Sciatic nerve (tissue), 2 donors: ENCODE results near the gene ADAMTSL2. TPM values are rescaled to one million over a fixed set of nuclear protein-coding genes. Genes with fewer than 3 reads are reported as not detected.

Experiments used
- ATAC-seq: fragments of 200-7000 bp; cut with Tn5 transposase; one replicate; pipeline ENCODE4 v1.9.1; 2020; ENCODE audit warnings: mild to moderate bottlenecking, moderate library complexity
- DNase-seq: peaks from one replicate; pipeline ENCODE4 v3.0.0-alpha.2; 2020; ENCODE audit warnings: low spot score
- intact Hi-C: fragments of 100-400 bp; cut with DNase I; formaldehyde crosslinking; loops from one replicate; pipeline ENCODE4 v1.14.2; 2022
- total RNA-seq: library from RNA; stranded (reverse); fragmentation: NEBNext Ultra II Directional; extraction: Animal tissue kit (Norgen Biotek cat#: 25700); gene quantifications from one replicate; pipeline ENCODE4 v1.2.1, GENCODE V29; 2021
- donor health status: DM: no; HTN: no; CAD: no.
- donor health status: DM: no; HTN: no; CAD: no.

The ADAMTSL2 gene
- total RNA-seq, 1 donor from 2014 or later = 22.3 TPM

- no peak for DNase-seq
- no peak for ATAC-seq
- intact Hi-C loops = no loop called here
These were observed 71.6 kb downstream of the ADAMTSL2 start for GRCh38 chr9:133605856-133606707.

GRCh38 chr9:133606708-133607025 lies 72.2 kb downstream of the ADAMTSL2 start:
- ATAC-seq (no peak), DNase-seq (no peak)
- intact Hi-C loops = no loop called here

- ATAC-seq = no peak
- no peak for DNase-seq
- intact Hi-C loops = no loop called here
These were observed 72.9 kb downstream of the ADAMTSL2 start for GRCh38 chr9:133607381-133607780.

GRCh38 chr9:133607976-133608375 lies 73.5 kb downstream of the ADAMTSL2 start:
- intact Hi-C loops = no loop called here
- DNase-seq = no peak
- no peak for ATAC-seq

- intact Hi-C loops = no loop called here
- ATAC-seq (no peak), DNase-seq (no peak)
These were observed 73.9 kb downstream of the ADAMTSL2 start for GRCh38 chr9:133608382-133608781.

- ATAC-seq = no peak
- intact Hi-C loops = no loop called here
These were observed 74.4 kb downstream of the ADAMTSL2 start for GRCh38 chr9:133608889-133609288.

GRCh38 chr9:133609311-133610098 lies 75.0 kb downstream of the ADAMTSL2 start, which contains the start of gene FAM163B:
TSS of gene FAM163B (minus strand) at chr9:133609389. CDS start at chr9:133580223, 29,166 bp downstream.
- intact Hi-C loops = no loop called here
- ATAC-seq (peak; percentile 77), DNase-seq (no peak)

More at GRCh38 chr9:133608889-133609288, 74.4 kb downstream of the ADAMTSL2 start:
- DNase-seq = no peak

GRCh38 chr9:133610845-133611244 lies 76.3 kb downstream of the ADAMTSL2 start:
- ATAC-seq (no peak), DNase-seq (no peak)
- intact Hi-C loops = no loop called here

- DNase-seq (no peak), ATAC-seq (no peak)
- intact Hi-C loops = no loop called here
These were observed 77.5 kb downstream of the ADAMTSL2 start for GRCh38 chr9:133612051-133612450.

GRCh38 chr9:133612816-133613215 lies 78.3 kb downstream of the ADAMTSL2 start:
- no peak for ATAC-seq
- DNase-seq = no peak
- intact Hi-C loops = no loop called here

GRCh38 chr9:133613432-133613831 lies 78.9 kb downstream of the ADAMTSL2 start:
- no peak for ATAC-seq
- DNase-seq = no peak
- intact Hi-C loops = no loop called here

- intact Hi-C loops = no loop called here
- no peak for ATAC-seq
- no peak for DNase-seq
These were observed 79.6 kb downstream of the ADAMTSL2 start for GRCh38 chr9:133614056-133614455.

- intact Hi-C loops = no loop called here
- DNase-seq (no peak), ATAC-seq (no peak)
These were observed 80.2 kb downstream of the ADAMTSL2 start for GRCh38 chr9:133614678-133615077.

- ATAC-seq = no peak
- no peak for DNase-seq
- intact Hi-C loops = no loop called here
These were observed 80.7 kb downstream of the ADAMTSL2 start for GRCh38 chr9:133615186-133615585.

GRCh38 chr9:133615606-133616188 lies 81.2 kb downstream of the ADAMTSL2 start:
- no peak for ATAC-seq
- intact Hi-C loops = no loop called here
- DNase-seq = no peak

- no peak for ATAC-seq
- intact Hi-C loops = no loop called here
- no peak for DNase-seq
These were observed 82.3 kb downstream of the ADAMTSL2 start for GRCh38 chr9:133616643-133617405.

GRCh38 chr9:133618726-133619125 lies 84.2 kb downstream of the ADAMTSL2 start:
- intact Hi-C loops = no loop called here
- ATAC-seq = no peak
- DNase-seq = no peak

- intact Hi-C loops = no loop called here
- no peak for DNase-seq
- ATAC-seq = no peak
These were observed 85.3 kb downstream of the ADAMTSL2 start for GRCh38 chr9:133619791-133620190.

GRCh38 chr9:133621725-133622267 lies 87.3 kb downstream of the ADAMTSL2 start:
- ATAC-seq = no peak
- no peak for DNase-seq
- intact Hi-C loops = no loop called here
